Fibroblast of the conjunctiva (primary cell): ENCODE data around the gene TNXB.
A peak's percentile ranks its signal among the peaks of the same experiment; 100 is the strongest.
"Not testable (repeated sequence)": the region's sequence is repeated elsewhere in the genome, so short reads cannot be mapped to it uniquely, and the experiment has no call there.

Source experiments
- DNase-seq: peaks from one replicate; pipeline ENCODE4 v3.0.0-alpha.2; 2010; ENCODE audit warnings: low read depth

TNXB gene

DNA sequence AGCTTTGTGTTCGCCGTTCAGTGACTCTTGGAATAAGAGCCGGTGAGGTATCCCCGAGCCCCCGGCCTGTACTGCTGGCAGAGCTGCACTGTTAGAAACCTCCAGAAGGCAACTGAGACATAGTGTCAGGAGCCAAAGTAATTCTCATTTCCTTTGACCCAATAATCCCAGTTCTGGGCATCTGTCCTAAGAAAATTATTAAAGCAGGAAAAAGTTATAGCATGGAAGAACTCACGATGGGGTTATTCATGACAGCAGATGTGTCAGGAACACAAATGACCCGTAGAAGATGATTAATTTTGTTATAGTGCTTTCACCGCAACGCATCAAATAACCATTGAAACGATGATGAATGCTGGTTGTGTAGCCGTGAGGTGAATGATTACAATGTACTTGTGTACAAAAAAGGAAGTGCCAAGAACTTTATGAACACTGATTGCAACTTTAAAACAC lies 50.6 kb downstream of the TNXB start:
- no peak for DNase-seq

DNA sequence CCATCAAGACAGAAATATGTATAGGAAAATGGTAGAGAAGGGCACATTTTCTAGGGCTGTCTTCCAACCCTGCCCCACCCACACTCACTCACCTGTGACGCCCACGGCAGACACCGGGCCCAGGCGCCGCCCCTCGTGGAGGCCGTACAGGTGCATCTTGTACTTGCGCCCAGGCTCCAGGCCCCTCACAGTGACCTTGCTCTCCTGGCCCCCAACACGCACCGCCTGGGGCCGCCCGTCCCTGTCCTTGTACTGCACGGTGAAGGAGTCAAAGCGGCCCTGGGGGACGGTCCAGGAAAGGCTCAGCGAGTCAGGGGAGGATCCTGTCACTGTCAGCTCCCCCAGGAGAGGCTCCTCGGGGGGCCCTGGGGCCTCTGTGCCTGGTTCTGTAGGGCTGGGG lies 51.2 kb downstream of the TNXB start:
- no peak for DNase-seq

DNA sequence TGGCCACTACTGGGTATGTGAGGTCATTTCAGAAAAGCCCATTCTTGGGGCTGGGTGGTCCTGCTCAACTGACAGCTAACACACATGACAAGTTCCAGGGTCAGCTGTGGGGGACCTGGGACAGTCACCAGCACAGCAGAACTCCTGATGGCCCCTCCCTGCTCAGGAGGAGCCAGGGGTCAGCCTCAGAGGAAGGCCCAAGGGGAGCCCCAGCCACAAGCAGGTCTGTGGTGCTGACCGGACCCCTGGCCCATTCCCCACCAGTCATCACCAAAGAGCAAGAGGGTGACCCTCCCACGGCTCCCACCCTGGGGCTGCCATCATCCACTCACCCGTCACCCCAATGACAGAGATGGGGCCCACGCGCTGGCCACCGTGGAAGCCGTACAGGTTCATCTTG lies 52.9 kb downstream of the TNXB start:
- no peak for DNase-seq

DNA sequence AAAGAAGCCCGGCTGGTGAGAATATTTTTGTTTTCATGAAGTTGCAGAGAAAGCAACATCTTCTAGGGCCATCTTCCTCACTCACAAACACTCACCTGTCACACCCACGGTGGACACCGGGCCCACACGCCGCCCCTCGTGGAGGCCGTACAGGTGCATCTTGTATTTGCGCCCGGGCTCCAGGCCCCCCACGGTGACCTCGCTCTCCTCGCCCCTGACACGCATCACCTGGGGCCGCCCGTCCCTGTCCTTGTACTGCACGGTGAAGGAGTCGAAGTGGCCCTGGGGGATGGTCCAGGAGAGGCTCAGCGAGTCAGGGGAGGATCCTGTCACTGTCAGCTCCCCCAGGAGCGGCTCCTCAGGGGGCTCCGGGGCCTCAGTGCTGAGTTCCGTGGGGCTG lies 53.4 kb downstream of the TNXB start:
- not testable (repeated sequence) for DNase-seq

DNA sequence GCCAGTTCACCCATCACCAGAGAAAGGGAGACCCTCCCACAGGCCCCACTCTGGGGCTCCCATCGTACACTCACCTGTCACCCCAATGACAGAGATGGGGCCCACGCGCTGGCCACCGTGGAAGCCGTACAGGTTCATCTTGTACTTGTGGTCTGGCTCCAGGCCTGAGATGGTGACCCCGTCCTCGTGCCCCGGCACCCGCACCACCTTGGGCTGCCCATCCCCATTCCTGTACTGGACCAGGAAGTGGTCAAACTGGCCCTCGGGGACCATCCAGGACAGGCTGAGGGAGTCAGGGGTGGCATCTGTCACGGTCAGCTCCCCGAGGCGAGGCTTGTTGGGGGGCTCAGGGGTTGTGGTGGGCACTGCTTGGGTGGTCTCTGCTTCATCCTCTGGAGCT lies 55.8 kb downstream of the TNXB start:
- not testable (repeated sequence) for DNase-seq

DNA sequence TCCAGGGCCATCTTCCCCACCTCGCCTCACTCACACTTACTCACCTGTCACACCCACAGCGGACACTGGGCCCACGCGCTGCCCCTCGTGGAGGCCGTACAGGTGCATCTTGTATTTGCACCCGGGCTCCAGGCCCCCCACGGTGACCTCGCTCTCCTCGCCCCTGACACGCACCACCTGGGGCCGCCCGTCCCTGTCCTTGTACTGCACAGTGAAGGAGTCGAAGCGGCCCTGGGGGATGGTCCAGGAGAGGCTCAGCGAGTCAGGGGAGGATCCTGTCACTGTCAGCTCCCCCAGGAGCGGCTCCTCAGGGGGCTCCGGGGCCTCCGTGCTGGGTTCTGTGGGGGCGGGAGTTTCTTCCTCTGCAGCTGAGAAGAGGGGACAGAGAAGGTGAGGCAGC lies 56.5 kb downstream of the TNXB start:
- DNase-seq = not testable (repeated sequence)

DNA sequence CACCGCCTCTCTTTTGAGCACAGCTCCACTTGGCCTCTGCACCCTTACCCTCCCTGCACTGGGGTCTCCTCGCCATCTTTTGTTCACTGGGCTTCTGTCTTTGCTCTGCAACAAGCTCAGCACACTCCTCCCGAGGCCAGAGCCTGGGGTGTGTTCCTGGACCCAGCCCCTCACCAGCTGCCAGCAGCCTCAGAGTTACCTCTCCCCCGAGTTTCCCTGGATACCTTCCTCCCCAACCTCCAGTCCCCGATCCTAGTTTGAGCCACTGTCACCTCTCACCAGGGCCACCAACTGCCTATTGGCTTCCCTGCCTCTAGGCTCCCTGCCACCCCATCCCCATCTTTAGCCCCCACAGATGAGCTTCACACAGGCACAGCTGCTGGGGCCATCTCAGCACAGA lies 58.6 kb downstream of the TNXB start:
- DNase-seq = no peak

DNA sequence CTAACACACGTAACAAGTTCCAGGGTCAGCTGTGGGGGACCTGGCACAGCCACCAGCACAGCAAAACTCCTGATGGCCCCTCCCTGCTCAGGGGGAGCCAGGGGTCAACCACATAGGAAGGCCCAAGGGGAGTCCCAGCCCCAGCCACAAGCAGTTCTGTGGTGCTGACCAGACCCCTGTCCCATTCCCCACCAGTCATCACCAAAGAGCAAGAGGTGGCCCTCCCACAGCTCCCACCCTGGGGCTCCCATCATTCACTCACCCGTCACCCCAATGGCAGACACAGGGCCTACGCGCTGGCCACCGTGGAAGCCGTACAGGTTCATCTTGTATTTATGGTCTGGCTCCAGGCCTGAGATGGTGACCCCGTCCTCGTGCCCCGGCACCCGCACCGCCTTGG lies 59.4 kb downstream of the TNXB start:
- DNase-seq = not testable (repeated sequence)

DNA sequence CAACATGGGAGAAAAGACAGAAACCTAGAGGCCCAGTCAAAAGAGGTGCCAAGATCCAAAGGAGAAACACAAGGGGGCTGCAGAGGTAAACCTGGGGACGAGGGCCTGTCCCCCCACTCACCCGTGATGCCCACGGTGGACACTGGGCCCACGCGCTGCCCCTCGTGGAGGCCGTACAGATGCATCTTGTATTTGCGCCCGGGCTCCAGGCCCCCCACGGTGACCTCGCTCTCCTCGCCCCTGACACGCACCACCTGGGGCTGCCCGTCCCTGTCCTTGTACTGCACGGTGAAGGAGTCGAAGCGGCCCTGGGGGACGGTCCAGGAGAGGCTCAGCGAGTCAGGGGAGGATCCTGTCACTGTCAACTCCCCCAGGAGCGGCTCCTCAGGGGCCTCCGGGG lies 60.0 kb downstream of the TNXB start:
- DNase-seq = not testable (repeated sequence)

DNA sequence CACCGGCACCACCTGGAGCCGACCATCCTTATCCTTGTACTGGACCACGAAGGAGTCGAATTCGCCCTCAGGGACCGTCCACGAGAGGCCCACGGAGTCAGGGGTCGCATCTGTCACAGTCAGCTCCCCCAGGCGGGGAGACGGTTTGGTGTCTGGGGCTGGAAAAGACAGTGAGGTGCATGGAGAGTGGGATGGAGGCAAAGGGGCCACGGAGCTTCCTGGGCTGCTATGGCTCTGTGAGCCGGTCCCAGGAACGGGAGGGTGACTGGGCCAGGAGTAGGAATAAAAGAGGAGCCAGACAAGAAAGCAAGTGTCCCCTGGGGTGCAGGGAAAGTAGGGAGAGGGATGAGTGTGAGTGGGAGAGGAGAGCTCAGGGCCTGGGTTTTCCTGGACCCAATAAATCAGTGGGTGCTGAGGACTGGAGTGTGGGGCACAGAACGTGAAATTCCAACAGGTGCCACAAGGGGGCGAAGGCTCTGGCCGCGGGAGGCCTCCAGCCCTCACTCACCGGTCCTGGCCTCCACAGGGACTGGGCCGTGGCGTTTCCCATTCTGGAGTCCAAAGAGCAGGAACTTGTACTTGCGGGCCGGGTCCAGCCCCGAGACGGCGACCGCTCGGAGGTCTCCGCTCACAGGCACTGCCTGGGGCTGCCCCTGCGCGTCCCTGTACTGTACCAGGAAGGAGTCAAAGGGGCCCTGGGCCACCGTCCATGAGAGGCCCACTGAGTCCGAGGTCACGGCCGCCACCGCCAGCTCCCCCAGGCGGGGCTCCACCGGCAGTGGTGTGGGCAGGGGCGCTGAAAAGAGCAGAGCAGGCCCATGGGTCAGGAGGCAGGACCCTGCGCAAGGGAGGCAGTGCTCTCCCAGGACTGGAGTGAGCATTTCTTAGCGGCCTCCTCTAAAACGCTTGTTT lies 61.0 kb downstream of the TNXB start:
- DNase-seq = no peak

DNA sequence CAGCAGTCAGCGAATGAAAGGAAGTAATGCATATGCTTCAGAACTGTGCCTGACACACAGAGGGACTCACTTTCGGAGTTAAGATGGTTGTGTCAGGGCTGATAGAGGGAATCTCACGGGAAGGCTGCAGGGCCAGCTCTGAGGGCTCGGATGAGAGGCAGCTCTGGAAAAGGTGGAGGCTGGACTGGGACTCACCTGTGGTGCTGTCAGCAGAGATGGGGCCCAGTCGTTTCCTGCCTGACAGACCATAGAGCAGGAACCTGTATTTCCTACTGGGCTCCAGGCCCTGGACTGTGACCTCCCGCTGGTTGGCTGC lies 61.6 kb downstream of the TNXB start:
- no peak for DNase-seq

DNA sequence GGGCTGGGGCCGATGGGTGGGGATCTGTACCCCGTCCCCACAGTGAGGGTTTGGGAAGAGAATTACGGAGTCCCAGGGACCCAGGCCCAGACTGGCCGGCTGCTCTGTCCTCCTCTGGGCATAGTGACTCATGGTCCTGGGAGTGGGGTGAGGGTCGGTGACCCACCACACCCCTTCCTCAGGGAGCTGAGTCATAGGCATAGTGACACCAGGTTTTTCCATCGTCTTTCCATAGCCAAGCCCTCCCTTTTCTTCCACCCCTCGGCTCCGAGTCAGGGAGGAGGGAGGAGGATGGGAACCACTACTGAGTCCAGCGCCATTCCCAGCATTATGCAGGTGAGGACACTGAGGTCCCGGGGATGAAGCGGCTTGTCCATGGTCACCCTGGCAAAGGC lies 62.1 kb downstream of the TNXB start:
- DNase-seq = peak; percentile 60

DNA sequence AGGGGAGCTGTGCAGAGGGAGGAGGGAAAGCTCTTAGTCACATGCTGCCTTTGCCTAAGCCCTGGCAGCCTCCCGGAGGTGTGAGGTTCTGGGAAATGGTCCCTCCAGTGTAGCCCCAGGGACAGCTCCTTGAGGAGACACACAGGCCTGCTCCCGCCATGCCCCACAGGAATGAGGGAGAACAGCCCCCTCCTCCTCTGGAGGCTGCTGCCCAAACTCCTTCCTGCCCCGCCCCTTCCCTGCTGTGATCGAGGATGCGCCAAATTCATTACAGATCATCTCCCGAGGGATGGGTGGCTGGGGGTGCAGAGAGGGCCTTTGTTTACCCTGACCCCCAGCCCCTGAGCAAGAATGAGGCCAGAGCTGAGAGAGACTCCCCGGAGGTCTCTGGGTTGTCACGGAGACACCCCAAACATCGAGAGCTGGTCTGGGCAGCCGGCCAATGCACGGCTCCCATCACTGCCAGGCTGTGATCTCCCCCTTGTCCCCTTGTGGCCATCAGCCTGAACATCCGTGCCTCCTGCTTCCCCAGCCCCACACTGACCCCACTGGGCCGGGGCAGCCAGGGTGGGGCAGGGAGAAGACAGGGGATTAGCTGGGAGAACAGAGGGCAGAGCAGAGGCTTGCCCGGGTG lies 62.6 kb downstream of the TNXB start:
- DNase-seq = no peak

DNA sequence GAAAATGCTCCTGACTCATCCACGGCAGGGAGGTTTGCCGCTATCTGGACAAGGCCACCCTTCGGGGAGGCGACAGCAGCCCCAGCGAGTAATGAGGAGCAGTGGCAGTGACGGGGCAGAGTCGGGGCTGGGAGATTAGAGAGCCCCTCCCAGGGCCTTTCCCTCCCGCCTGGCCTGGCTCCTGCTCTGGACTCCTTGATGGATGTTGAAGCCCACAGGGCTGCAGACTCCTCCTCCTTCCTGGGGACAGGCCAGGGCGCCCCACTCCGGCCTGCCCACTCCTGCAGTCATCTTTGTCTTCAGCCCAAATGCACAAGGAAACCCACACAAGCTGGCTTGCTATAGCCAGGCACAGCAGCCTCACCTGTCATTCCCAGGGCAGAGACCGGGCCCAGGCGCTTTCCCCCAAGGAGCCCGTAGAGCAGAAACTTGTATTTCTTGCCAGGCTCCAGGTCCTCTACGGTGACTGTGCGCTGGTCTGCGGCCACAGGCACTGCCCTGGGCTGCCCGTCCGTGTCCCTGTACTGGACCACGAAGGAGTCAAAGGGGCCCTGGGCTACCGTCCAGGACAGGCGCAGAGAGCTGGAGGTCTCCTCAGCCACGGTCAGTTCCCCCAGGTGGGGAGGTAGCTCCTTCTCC lies 63.2 kb downstream of the TNXB start:
- no peak for DNase-seq

DNA sequence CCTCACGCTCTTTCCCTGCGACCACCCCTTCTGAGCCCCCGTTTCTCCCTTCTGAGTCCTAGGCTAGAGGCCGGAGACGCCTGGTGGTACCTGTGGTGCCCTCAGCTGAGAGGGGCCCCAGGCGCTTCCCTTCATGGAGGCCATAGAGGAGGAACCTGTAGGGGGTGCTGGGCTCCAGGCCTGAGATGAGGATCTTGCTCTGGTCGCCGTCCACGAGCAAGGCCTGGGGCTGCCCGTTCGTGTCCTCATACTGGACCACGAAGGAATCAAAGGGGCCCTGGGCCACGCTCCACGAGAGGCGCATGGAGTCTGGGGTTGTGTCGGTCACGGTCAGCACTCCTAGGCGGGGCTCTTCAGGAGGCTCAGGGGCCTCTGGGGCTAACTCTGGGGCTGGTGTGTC lies 64.2 kb downstream of the TNXB start:
- DNase-seq = not testable (repeated sequence)

DNA sequence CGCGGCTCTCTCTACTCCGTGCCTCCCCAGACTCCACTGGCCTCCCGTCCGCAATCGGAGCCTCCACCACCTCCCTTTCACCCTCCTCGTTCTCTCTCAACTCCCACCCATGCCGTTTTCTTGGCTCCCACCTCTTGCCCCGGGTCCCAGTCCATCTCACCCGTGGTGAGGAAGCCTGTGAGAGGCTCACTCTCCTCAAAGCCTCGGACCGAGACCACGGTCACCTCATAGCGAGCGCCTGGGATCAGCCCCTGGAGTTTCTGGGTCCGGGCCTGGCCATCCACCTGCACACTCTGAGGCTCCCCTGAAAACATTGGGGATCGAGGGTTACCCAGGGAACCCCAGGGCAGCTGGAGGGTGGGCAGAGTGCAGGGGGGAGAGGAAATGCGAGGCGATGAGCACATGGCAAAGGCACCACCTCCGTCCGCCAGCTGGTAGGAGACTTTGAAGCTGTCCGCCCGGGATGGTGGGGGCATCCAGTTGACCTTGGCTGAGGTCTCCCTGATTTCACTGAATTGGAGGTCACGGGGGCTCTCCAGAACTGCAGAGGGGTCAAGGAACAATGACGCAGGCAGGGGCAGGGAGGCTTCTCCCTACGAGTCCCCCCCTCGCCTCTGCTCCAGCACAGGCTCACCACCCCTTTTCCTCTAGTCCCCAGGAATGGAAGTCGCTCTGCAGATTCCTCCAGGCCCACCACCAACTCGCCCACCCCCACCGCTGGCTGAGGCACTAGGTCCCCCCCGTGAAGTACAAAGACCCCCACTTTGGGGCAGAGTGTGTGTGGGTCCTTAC lies 65.4 kb downstream of the TNXB start:
- not testable (repeated sequence) for DNase-seq

DNA sequence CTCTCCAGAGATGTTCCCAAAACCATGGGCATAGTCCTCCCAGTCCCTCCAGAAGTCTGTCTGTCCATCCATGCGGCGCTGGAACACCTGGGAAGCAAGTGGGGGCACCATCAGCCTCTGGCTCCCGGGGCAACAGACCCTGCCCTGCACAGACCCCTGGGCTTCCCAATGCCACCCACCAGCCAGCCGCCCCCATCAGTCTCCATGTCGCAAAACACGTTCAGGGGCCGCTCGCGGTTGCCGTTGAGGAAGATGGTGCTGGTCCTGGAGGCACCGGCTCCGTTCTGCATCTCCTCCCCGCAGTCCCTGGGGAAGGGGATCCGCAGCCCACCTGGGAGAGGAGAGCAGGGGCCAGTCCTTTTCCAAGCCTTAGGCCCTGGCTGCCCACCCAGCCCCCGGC lies 66.9 kb downstream of the TNXB start:
- DNase-seq = not testable (repeated sequence)

DNA sequence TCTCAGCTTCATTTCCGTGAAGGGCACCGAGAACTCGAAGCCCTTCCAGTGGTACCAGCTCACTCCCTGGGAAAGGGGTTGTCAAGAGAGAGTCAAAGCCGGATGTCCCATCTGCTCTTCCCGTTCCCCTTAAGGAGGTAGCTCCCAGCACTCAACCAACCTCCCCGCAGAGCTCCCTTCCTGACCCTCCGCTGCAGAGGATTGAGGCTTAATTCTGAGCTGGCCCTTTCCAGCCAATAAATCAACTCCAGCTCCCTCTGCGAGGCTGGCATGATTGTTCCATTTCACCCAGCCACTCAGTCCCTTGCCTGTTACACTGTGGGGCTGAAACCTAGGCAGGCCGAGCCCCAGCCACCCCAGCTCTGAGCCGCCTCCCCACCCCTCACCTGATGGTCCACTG lies 67.8 kb downstream of the TNXB start:
- not testable (repeated sequence) for DNase-seq

DNA sequence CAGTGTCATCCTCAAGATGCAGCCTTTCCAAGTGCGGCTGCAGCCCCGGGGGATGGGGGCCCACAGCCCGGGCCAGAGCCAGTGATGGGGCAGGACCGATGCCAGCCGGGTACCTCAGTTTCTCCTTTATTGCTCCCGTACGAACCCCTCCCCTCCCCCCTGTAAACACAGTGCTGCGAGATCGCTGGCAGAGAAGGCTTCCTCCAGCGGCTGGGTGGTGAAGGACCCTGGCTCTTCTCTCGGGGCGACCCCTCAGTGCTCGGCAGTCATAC lies 68.2 kb downstream of the TNXB start:
- DNase-seq = not testable (repeated sequence)

DNA sequence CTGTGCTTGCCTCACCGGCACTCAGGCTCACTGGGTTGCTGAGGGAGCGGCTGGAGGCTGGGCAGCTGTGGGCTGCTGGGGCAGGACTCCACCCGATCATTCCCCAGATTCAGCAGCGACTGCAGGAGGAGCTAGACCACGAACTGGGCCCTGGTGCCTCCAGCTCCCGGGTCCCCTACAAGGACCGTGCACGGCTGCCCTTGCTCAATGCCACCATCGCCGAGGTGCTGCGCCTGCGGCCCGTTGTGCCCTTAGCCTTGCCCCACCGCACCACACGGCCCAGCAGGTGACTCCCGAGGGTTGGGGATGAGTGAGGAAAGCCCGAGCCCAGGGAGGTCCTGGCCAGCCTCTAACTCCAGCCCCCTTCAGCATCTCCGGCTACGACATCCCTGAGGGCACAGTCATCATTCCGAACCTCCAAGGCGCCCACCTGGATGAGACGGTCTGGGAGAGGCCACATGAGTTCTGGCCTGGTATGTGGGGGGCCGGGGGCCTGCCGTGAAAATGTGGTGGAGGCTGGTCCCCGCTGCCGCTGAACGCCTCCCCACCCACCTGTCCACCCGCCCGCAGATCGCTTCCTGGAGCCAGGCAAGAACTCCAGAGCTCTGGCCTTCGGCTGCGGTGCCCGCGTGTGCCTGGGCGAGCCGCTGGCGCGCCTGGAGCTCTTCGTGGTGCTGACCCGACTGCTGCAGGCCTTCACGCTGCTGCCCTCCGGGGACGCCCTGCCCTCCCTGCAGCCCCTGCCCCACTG lies 68.7 kb downstream of the TNXB start:
- not testable (repeated sequence) for DNase-seq

DNA sequence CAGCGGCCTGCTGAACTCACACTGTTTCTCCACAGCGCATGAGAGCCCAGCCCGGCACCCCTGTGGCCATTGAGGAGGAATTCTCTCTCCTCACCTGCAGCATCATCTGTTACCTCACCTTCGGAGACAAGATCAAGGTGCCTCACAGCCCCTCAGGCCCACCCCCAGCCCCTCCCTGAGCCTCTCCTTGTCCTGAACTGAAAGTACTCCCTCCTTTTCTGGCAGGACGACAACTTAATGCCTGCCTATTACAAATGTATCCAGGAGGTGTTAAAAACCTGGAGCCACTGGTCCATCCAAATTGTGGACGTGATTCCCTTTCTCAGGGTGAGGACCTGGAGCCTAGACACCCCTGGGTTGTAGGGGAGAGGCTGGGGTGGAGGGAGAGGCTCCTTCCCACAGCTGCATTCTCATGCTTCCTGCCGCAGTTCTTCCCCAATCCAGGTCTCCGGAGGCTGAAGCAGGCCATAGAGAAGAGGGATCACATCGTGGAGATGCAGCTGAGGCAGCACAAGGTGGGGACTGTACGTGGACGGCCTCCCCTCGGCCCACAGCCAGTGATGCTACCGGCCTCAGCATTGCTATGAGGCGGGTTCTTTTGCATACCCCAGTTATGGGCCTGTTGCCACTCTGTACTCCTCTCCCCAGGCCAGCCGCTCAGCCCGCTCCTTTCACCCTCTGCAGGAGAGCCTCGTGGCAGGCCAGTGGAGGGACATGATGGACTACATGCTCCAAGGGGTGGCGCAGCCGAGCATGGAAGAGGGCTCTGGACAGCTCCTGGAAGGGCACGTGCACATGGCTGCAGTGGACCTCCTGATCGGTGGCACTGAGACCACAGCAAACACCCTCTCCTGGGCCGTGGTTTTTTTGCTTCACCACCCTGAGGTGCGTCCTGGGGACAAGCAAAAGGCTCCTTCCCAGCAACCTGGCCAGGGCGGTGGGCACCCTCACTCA lies 69.5 kb downstream of the TNXB start:
- DNase-seq = not testable (repeated sequence)
